ENCODE results near the gene FBP2.
A peak's percentile ranks its signal among the peaks of the same experiment; 100 is the strongest.

FBP2 gene

DNA sequence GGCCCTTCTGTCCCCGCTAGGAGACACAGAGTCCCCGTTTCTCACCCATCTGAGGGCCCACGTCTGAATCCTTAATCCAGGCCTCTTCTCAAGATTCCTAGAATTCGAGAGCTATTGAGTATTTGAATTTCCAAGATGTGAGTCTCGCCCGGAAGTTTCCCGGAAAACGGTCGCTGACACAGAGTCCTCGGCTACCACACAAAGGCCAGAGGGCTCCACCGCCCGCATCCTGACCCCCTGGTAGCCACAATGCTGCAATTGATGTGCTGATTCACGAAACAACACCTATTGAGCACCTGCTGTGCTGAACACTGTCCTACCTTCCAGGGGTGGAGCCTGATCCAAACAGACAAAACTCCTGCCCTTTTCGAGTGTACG lies 46.4 kb upstream of the FBP2 start:
- Histone ChIP-seq H3K27ac (replicated peaks) (peak overlapping the region; percentile 80), H3K4me3 (replicated peaks; ENCODE audit: insufficient read depth, low read length) (peak overlapping the region; percentile 55; the same call in 1 of the 2 replicates), H3K27me3 (ENCODE audit: insufficient read depth, poor library complexity, severe bottlenecking) (no peaks in the 10 kb centered on the region)
- no peak for DNase-seq (ENCODE audit: low read depth in 1 of 2, low spot score in 1 of 2)
- TF ChIP-seq GABPA (IDR thresholded peaks at IDR 0.05; ENCODE audit: low read depth): no peak
- TF ChIP-seq, protein P1, sequence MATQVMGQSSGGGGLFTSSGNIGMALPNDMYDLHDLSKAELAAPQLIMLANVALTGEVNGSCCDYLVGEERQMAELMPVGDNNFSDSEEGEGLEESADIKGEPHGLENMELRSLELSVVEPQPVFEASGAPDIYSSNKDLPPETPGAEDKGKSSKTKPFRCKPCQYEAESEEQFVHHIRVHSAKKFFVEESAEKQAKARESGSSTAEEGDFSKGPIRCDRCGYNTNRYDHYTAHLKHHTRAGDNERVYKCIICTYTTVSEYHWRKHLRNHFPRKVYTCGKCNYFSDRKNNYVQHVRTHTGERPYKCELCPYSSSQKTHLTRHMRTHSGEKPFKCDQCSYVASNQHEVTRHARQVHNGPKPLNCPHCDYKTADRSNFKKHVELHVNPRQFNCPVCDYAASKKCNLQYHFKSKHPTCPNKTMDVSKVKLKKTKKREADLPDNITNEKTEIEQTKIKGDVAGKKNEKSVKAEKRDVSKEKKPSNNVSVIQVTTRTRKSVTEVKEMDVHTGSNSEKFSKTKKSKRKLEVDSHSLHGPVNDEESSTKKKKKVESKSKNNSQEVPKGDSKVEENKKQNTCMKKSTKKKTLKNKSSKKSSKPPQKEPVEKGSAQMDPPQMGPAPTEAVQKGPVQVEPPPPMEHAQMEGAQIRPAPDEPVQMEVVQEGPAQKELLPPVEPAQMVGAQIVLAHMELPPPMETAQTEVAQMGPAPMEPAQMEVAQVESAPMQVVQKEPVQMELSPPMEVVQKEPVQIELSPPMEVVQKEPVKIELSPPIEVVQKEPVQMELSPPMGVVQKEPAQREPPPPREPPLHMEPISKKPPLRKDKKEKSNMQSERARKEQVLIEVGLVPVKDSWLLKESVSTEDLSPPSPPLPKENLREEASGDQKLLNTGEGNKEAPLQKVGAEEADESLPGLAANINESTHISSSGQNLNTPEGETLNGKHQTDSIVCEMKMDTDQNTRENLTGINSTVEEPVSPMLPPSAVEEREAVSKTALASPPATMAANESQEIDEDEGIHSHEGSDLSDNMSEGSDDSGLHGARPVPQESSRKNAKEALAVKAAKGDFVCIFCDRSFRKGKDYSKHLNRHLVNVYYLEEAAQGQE (IDR thresholded peaks at IDR 0.05; ENCODE audit: insufficient replicate concordance, low read depth): no peak
- no peak for TF ChIP-seq POLR2AphosphoS5 (IDR thresholded peaks at IDR 0.05; ENCODE audit: low read depth)
- no peak for TF ChIP-seq SPI1 (IDR thresholded peaks at IDR 0.05; ENCODE audit: borderline replicate concordance, low read depth)
- TF ChIP-seq, protein P2, sequence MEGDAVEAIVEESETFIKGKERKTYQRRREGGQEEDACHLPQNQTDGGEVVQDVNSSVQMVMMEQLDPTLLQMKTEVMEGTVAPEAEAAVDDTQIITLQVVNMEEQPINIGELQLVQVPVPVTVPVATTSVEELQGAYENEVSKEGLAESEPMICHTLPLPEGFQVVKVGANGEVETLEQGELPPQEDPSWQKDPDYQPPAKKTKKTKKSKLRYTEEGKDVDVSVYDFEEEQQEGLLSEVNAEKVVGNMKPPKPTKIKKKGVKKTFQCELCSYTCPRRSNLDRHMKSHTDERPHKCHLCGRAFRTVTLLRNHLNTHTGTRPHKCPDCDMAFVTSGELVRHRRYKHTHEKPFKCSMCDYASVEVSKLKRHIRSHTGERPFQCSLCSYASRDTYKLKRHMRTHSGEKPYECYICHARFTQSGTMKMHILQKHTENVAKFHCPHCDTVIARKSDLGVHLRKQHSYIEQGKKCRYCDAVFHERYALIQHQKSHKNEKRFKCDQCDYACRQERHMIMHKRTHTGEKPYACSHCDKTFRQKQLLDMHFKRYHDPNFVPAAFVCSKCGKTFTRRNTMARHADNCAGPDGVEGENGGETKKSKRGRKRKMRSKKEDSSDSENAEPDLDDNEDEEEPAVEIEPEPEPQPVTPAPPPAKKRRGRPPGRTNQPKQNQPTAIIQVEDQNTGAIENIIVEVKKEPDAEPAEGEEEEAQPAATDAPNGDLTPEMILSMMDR (IDR thresholded peaks at IDR 0.05; ENCODE audit: insufficient read depth, low read length): no peak

DNA sequence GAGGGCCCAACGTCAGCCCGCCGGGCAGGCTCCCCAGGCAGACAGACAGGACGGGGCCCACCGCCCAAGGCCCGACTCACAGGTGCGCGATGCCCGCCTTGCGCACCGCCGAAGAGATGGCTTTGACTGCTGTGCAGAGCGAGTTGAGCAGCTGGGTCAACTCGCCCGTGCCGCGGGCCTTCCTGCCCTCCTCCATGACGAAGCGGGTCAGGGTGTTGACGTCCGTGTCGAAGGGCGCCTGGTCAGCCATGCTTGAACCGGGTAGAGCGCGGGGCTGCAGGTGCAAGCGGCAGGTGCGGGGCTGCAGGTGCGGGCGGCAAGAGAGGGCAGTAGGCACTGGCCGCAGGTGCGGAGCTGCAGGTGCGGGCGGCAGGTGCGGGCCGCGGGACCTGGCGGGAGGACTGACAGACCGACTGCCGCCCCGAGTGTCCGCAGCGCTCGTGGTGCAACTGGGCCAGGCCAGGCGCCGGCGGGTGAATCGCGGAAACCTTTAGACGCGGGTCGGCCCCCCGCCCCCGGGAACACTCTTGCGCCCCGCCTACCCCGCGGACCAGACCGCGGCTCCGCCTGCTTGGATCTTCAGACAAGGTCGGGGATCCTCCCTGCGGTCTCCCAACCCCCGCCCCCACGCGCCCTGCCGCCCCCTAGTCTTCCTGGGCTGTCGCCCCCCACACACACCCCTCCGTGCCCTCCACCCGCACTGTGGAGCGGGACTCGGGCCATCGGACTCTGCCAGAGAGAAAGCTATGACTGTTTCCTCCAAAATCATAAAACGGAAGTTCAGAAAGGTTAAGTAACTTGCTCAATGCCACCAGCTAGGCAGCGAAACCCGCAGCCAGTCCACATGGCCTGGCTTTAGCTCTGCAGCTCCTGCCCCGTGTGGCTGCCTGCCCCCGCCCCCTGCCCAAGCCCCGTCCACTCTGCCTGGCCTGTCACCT lies 45.7 kb upstream of the FBP2 start, which contains the start of gene FBP1:
Gene FBP1 (minus strand): TSS at position 458 of the 938 bp plus-strand sequence. CDS start 208 bp downstream, at position 250.
- TF ChIP-seq, protein P1 (IDR thresholded peaks at IDR 0.05; ENCODE audit: insufficient replicate concordance, low read depth): no peak
- 0 out of 2 replicates have a peak, but pooled peaks have one; percentile 14 for TF ChIP-seq POLR2AphosphoS5 (IDR thresholded peaks at IDR 0.05; ENCODE audit: low read depth)
- Histone ChIP-seq H3K27ac (replicated peaks) (peak within 1 kb of the TSS; percentile 80), H3K27me3 (ENCODE audit: insufficient read depth, poor library complexity, severe bottlenecking) (no peaks in the 10 kb centered on the region), H3K4me3 (replicated peaks; ENCODE audit: insufficient read depth, low read length) (peak within 1 kb of the TSS; percentile 55)
- peak; percentile 80 to 82 for DNase-seq (ENCODE audit: low read depth in 1 of 2, low spot score in 1 of 2)

DNA sequence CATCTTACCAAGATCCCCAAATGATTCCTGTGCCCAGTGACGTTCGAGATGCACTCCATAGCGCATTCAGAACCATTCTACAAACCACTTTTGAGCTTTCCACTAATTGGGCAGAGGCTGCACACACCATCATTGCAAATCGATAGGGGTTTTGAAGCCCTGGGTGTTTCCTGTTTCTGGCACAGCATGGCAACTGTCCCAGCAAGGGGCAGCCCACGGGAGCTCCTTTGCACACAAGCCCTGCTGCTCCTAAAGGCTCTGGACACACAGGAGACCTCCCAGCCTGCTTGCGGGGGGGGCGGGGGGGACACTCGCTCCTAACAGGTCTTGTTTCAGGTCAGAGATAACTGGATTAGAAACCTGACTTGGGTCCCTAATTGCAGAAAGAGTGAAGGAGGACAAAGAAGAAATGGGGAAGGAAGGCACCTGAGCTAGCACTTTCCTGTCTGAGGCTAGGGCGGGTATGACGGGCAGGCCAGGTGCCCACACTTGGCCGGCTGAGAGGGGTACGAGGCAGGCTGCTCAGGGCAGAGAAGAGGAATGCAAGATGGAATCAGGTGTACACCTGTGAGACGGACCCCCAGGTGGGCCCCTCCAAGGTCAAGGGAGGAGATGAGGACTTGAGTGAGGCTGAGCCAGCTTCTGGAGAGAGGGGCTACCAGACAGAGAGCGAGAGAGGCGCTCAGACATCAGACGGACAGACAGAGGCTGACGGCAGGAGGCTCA lies 44.9 kb upstream of the FBP2 start:
- Histone ChIP-seq H3K27ac (replicated peaks) (peak overlapping the region; percentile 80), H3K27me3 (ENCODE audit: insufficient read depth, poor library complexity, severe bottlenecking) (no peaks in the 10 kb centered on the region), H3K4me3 (replicated peaks; ENCODE audit: insufficient read depth, low read length) (peak overlapping the region; percentile 55)
- no peak for TF ChIP-seq GABPA (IDR thresholded peaks at IDR 0.05; ENCODE audit: low read depth)
- TF ChIP-seq, protein P2 (IDR thresholded peaks at IDR 0.05; ENCODE audit: insufficient read depth, low read length): no peak
- no peak for TF ChIP-seq POLR2AphosphoS5 (IDR thresholded peaks at IDR 0.05; ENCODE audit: low read depth)
- TF ChIP-seq SPI1 (IDR thresholded peaks at IDR 0.05; ENCODE audit: borderline replicate concordance, low read depth): no peak
- TF ChIP-seq, protein P1 (IDR thresholded peaks at IDR 0.05; ENCODE audit: insufficient replicate concordance, low read depth): no peak
- peak in 1 of 2 experiments; percentile 48 for DNase-seq (ENCODE audit: low read depth in 1 of 2, low spot score in 1 of 2)
